HG02759 (cell line): Measurements from ENCODE around the gene RPL3.

Experiments used
- ATAC-seq: cut with Tn5 transposase; IDR thresholded peaks from one replicate; pipeline ENCODE4 v1.9.1; 2021; ENCODE audit warnings: mild to moderate bottlenecking, moderate library complexity; ENCODE audit not compliant: unreplicated experiment

Gene RPL3

DNA sequence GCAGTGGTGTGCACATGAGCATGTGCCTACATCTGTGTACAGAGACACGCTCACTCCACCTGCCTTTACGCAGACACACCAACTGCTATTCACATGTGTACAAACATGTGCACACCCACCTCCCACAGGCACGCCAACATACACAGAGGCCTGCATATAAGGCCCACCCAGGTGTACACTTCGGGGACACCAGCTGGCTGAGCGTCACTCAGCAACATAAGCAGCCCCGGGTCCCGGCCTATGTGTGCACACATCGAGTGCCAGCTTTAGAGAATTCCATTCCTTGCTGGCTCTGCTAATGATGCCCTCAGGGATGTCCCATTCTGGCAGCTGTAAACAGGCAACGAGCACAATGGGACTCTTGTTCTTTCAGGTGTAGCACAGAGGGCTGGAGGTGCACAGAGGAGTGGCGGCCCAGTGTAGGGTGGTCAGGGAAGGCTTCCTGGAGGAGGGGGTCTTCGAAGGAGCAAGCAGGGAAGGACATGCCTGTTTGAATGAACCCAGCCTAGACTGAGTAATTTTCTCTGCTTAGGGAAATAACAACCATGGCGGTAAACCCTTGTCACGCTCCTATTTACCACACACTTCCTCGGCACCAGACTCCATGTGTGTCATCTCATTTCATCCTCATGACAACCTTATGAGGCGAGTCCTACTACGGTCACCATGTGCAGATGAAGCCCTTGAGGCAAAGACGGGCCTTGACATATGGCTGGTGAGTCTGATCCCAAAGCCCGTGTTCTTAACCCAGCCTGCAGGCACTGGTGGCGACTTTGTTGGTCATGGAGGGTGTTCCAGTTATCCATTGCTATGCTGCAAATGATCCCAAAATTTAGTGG, 35.1 kb downstream of the RPL3 start:
- no peak for ATAC-seq

DNA sequence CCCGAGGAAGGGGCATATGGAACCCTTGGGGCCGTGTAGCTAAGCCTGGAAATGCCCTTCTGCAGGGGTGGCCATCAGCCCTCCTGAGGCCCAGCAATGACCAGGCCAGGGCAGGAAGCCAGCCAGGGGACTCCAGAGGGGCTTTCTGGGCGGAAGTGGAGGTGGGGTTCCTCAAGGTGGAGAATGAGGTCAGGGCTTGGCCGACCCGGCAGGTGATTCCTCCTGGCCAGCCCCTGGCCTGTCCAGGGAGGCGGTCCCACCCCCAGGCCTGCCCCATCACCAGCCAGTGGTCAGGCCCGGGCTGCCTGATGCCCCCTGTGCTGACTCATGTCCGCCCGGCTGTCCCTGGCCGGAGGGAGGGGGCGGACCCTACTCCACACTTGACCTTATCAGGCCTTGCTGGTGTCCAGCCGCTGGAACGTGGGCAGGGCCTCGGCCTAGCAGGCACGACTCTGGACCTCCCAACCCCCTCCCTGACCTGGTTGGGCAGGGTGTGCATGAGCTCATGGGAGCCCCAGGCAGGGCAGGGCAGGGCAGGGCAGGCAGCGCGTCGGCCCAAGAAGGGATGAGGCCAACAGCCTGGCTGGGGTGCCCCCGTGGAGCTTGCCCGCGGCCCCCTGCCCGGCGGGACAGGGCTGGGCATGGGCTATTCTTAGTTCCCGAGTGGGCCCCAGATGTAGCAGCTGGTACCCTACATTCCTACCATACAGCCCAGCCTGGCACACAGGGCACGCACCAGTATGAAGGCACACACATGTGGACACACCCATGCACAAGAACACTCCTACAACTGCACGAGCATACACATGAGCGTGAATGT, 35.9 kb downstream of the RPL3 start:
- no peak for ATAC-seq

DNA sequence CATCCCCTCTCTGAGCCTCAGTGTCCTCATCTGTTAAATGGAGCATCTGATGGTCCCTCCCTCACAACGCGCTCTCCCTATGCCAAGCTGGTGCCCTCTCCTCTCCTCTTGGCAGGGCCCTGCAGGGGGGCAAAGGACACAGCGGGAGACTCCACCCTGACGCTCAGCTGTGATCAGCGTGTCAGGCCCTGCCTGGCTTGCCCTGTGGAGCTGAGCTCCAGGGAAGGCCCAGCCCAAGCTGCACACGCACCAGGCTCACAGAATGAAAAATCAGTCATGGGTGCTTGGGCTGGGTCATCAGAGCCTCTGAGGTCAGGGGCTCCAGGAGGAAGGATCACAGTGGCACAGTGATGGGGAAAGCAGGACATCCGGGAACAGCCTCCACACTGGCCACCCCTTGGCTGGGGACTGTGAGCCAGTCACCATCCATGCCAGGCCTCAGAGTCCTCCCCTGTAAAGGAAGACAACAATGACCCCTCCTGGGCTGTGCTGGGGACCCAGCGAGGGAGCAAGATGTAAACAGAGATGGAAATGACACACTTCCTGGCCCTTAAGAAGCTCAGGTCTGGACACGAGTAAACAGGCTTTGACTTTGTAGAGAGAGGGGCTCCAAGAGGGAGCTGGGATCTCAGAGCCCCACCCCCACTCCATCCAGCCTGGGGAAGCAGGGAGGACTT, 36.6 kb downstream of the RPL3 start:
- no peak for ATAC-seq

DNA sequence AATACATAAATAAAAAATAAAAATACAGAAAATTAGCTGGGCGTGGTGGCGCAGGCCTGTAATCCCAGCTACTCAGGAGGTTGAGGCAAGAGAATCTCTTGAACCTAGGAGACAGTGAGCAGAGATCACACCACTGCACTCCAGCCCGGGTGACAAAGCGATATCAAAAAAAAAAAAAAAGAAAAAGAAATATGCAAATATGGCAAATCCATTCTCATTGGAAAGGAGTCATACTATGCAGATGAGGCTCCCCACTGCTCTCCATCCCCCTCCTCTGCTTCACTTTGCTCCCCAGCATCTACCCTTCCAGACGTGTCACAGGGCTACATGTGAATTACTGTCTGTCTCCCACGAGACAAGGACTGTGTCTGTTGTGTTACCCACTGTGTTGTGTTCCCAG, 38.3 kb downstream of the RPL3 start:
- no peak for ATAC-seq

DNA sequence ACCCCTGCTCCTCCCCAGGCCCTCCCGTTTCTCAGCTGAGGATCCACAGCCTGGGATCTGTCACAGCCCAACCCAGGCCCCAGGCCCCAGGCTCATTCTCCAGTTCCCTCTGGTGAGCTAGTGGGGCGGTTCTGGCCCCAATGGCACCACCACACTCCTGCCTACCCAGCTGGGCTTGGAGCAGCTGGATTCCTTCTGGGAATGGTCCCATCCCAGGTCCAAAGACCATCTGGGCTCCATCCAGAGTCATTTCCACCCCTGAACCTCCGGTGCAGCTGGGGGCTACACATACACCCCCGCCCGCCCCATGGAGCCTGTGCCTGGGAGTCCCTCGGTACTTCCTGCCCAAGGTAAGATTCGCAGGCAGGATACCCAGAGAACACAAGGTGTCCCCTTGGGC, 39.2 kb downstream of the RPL3 start:
- no peak for ATAC-seq

DNA sequence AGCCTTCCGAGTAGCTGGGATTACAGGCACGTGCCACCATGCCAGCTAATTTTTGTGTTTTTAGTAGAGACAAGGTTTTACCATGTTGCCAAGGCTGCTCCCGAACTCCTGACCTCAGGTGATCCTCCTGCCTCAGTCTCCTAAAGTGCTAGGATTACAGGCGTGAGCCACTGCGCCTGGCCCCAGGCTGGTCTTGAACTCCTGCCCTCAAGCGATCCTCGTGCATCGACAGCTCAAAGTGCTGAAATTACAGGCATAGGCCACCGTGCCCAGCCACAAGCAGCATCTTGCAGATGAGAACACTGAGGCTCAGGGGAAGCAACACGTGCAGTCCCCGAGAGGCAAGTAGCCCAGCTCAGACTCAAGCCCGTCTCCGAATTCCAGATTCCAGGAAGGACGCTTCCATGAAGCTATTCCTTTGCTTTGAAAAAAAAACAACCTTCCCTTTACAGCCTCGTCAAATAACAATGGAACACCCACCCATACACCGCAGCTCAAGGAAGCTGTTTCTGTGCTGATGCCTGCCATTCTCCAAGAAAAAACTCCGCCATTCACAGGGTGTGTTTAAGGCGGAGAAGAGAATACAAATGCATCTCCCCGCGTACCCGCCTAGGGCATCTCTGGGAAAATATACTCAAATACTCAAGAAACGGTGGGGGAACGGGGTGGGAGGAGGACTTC, 40.1 kb downstream of the RPL3 start:
- no peak for ATAC-seq

DNA sequence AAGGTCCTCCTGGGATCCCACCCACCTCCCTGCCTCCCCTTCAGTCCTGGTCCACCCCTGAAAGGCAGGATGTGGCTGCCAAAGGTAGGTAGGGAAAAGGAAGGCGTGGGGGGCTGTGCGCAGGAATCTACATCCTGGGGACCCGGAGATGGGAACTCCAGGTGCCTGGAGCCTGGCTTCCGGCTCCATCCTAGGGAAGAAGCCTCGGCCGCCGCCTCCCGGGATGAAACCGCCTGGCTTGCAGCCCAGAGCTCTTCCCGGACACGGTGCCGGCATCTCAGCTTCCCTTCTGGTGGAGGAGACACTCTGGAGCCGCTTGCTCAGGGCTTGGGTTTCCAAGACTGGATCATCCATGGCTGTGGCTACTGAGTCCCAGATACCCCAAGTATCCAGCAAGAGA, 41.4 kb downstream of the RPL3 start:
- no peak for ATAC-seq

DNA sequence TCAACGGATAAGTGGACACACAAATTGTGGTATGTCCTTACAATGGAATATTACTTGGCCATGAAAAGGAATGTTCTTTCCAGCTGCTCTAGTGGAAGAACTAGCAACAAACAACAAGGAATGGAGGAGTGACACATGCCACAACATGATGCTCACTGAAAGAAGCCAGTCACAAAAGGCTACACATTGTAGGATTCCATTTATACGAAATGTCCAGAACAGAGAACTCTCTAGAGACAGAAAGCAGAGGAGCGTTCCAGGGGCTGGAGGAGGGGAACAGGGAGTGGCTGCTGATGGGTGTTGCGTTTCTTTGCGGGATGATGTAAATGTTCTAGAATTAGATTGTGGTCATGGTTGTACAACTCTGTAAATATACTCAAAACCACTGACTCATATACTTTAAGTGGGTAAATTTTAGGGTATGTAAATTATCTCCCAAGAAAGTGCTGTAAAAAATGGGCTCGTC, 42.2 kb downstream of the RPL3 start:
- ATAC-seq, result no peak

DNA sequence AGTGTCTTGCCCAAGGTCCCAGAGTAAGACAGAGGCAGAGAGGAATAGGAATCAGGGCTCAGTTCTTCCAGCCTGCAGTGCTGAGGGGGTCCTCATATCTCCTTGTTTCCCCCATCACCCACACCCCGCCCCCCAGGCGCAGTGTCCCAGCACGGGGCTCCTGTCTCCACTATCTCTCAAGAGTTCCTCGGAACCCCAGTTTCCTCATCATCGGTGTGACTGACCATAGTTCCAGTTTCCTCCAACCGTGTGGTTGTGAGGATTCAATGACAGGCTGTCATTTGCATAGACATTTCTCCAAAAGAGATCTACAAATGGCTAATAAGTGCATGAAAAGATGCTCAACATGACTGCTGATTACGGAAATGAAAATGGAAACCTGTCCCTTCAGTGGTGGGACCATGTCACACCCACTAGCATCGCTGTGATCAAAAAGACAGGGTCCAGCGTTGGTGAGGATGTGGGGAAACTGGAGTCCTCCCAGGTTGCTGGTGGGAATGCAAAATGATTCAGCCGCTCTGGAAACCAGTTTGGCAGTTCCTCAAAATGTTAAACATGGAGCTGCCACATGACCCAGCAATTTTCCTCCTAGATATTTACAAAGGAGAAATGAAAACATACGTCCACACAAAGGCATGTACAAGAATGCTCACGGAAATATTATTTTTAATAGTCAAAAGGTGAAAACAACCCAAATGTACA, 42.8 kb downstream of the RPL3 start:
- ATAC-seq, result no peak

DNA sequence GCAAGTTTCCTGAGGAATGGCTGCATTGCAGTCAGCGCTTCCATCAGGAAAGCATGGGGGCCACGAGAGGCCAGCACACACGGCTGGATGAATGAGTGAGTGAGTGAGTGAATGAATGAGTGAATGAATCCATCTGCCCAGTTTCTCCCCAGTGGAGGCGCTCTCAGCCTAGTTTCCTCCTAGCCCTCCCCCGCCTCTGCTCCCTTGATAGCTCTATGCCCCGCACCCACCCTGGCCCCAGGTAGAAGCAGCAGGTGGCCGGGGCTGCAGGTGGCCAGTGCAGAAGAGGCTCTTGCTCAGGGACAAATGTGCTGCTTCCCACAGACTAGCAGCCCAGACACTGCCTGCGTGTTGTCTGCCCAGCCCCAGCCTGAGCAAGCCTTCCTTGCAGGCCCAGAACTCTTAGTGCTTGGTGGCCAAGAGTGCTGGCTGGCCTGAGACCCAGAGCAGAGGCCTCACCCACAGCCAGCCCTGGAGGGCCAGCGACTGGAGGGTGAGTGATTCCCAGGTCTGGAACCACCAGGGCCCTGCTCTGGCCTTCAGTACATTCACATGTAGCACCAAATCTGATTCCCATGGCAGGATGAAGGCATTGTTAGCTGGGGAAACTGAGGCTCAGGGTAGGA, 43.5 kb downstream of the RPL3 start:
- ATAC-seq, result no peak

DNA sequence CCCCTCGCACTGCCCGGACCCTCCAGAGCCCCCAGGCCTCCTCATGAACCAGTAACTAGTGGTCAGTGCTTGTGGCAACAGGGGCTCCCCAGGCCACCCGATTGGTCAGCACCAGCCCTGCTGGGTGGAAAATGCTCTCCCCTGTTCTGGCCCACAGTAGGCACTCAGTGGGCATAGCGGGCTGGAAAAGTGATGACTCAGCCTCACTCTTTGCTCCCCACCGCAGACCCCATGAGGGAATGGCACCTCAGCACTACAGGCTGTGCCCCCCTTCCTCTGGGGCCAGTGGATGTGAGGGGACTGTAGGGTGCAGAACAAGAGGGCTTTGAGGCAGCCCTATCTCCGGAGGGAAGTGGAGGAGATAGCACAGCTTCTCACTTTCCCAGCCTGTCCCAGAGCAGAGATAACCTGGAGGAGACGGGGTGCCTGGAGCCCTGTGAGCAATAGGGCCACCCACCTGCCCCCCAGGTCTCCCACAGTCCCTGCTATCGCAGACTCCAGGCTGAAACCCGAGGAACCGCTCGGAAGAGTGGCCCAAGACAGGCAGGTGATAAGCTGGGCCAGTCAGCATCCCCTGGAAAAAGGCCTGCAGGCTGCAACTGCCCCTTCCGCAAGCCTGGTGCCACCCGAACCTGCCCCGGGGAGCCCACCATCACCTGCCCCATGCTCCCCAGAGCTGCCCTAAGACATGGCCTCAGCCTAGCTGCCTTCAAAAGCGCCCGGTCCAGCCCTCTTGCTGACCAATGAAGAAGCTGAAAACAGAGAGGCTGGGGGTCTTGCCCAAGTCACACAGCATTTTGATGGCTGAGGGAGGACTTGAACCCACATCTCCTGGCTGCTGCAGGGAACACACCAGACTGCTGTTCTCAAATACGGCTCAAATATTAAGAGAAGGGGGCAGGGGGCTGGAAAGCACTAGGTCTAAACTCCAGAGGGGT, 45.2 kb downstream of the RPL3 start:
- no peak for ATAC-seq

DNA sequence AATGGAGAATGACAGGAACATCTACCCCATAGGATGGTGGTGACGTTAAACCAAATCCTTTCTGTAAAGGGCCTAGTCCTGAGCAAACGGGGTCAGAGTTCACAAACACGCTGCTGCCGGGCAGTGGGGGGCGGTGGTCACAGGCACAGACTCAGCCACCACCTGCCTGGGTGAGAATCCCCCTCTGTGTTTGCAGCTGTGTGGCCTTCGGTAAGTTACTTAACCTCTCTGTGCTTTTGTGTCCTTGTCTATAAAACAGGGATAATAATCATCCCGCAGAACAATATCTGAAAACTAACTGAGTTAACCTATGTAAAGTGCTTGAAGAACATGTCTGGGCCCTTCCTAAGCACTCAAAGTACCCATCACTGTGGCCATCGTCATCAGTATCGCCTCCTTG, 48.6 kb downstream of the RPL3 start:
- no peak for ATAC-seq

DNA sequence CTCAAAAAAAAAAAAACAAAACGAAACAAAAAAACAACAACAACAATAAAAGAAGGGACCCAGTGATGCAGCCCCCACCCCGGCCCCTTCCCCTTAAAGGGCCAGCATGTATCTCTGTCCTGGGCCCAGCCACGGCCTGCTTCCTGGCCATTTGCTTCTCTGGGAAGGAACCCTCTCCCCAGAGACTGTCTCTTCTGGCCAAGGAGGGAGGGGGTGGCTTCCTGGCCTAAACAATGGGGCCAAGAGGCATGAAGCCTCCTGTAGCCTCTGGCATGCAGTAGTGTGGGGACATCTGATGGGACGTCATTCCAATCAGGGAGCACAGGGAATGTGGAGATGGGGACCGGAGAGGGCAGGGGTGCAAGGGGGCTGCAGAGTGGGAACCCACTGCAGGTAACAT, 49.1 kb downstream of the RPL3 start:
- no peak for ATAC-seq

DNA sequence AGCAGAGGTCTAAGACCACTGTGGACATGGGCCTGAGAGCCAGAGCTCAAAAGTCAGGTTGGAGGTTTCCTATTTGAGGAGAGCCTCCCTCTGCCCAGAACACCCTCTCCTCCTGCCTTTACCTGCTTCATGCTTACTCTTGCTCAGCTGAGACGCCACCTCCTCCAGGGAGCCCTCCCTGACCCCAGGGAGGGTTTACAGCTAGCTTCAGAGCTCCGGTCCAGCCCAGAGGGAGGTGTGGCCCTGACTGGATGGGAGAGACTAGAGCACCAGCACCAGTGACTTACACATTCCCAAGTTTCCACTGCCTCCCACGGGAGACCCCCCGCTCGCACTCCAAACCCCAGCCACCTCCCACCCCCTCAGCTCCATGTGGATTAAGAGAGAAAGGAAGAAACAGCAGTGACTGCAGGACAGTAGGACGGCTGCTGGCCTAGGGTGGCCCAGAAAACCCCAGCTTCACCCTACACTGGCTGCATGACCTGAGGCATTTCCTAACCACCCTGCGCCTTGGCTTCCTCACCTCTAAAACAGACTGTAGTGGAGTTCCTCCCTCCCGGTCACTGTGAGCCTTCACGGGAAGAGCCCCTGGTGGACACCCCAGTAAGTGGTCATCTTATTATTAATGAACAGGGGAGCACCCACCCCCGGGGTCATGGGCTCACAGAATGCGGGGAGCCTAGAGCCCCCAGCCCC, 50.2 kb downstream of the RPL3 start:
- ATAC-seq, result no peak

DNA sequence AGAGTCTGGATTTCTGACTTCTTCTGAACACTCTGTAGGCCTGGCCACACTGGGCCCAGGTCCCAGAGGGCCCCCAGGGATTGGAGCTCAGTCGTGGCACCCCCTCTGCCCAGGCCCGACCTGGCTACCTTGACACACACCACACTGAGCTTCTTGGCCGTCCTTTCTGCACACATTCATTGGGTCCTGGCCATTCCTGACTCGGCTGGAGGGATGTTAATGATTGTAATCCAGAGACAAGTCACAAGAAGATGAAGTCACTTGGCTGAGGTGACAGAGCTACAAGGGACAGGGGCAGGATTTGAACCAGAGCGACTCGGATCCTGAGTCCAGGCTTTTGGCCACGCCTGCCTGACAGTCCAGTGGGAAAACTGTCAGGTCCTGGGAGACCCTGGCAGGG, 50.8 kb downstream of the RPL3 start:
- ATAC-seq, result no peak

DNA sequence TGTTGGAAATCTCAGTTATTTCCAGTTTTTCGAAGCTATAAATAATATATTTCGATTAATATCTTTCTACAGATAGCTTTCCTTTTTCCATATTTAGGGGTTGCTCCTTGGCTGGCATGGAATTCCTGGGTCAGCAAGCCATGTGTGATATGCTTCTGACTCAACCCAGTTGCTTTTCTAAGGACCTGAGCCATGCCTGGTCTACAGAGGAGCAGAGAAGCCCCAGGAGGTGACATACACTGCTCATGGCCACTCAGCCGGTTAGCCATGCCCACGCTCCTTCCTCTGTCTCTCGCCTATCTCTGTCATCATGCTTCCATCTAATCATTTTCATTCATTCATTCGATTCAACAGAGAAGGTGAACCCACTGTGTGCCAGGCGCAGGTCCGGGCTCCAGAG, 51.4 kb downstream of the RPL3 start:
- no peak for ATAC-seq

DNA sequence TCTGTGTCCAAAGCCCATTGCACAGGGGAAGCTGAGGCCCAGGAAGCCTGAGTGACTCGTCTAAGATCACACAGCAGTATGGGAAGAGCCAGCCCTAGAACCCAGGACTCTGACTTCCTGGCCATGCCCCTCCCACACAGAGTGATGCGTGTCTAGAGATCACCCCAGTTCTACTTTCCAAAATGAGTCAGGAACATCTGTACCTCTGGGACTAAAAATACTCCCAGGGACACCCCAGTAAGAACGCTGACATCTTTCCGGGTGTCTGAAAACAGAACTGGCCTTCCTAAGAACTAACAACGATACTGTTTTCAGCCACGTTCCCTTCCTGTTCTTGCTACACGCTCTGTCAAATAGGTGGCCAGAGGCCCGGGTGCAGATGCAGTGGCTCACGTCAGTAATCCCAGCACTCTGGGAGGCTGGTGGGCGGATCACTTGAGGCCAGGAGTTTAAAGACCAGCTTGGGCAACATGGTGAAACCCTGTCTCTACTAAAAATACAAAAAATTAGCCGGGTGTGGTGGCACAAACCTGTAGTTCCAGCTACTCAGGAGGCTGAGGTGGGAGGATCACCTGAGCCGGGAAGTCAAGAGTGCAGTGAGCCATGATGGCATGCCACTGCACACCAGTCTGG, 52.9 kb downstream of the RPL3 start:
- ATAC-seq, result peak; percentile 74
